Caco-2 (cell line): ENCODE data around the gene SLC9A4. TPM values are rescaled to one million over a fixed set of nuclear protein-coding genes. Genes with fewer than 3 reads are reported as not detected.

Experiments used
- BruUV-seq: library from RNA; stranded (reverse); fragments of 400-500 nt; replicated peaks from 2 replicates; lab custom pipeline; 2021; lab: Mats Ljungman, UMichigan
- CTCF ChIA-PET: fragments of 300-600 bp; sonication (Branson Sonifier 250); formaldehyde crosslinking; loops from one replicate; lab custom pipeline; 2022; ENCODE audit warnings: antibody characterized with exemption; lab: Charles Lee
- POLR2A ChIA-PET: fragments of 300-600 bp; sonication (Branson Sonifier 250); formaldehyde crosslinking; loops from one replicate; lab custom pipeline; 2022; ENCODE audit warnings: antibody characterized with exemption; lab: Charles Lee
- DNase-seq, 2 experiments: peaks; one replicate each; pipeline versions ENCODE4 v3.0.0 to v3.0.0-alpha.2; 2020 to 2022
- H3K27me3 ChIP-seq: replicated peaks from 2 replicates; pipeline ENCODE4 v1.6.0; 2011; ENCODE audit warnings: low read length; ENCODE audit not compliant: control insufficient read depth, insufficient read depth
- H3K36me3 ChIP-seq: 2 replicates; pipeline ENCODE4 v1.5.1; 2011; ENCODE audit warnings: low read length; ENCODE audit not compliant: control insufficient read depth, insufficient read depth
- H3K4me1 ChIP-seq: fragments of 250-450 bp; sonication (Bioruptor Pico); 2 replicates; pipeline ENCODE4 v1.5.1; 2020; ENCODE audit warnings: mild to moderate bottlenecking
- H3K4me3 ChIP-seq: 2 replicates; pipeline ENCODE4 v1.5.1; 2011; ENCODE audit warnings: low read depth, mild to moderate bottlenecking, control low read depth, low read length
- H3K9me3 ChIP-seq: fragments of 250-450 bp; sonication (Bioruptor Pico); 2 replicates; pipeline ENCODE4 v1.5.1; 2020; ENCODE audit warnings: mild to moderate bottlenecking, moderate library complexity
- H3K27ac Mint-ChIP-seq: one replicate; pipeline ENCODE4 v1.8.0; 2022; ENCODE audit warnings: mixed read lengths; ENCODE audit not compliant: unreplicated experiment
- H3K27me3 Mint-ChIP-seq: one replicate; pipeline ENCODE4 v1.8.0; 2022; ENCODE audit warnings: mixed read lengths; ENCODE audit not compliant: insufficient read depth, unreplicated experiment
- H3K36me3 Mint-ChIP-seq: one replicate; pipeline ENCODE4 v1.8.0; 2022; ENCODE audit warnings: mild to moderate bottlenecking, mixed read lengths; ENCODE audit not compliant: insufficient read depth, unreplicated experiment
- H3K4me1 Mint-ChIP-seq: one replicate; pipeline ENCODE4 v1.8.0; 2022; ENCODE audit warnings: low read depth, mixed read lengths; ENCODE audit not compliant: unreplicated experiment
- H3K4me3 Mint-ChIP-seq: one replicate; pipeline ENCODE4 v1.8.0; 2022; ENCODE audit warnings: mild to moderate bottlenecking, moderate library complexity, mixed read lengths; ENCODE audit not compliant: unreplicated experiment
- H3K9me3 Mint-ChIP-seq: one replicate; pipeline ENCODE4 v1.8.0; 2022; ENCODE audit warnings: mixed read lengths; ENCODE audit not compliant: unreplicated experiment
- intact Hi-C: fragments of 100-400 bp; cut with micrococcal nuclease; formaldehyde crosslinking; loops from one replicate; pipeline ENCODE4 v1.10.0; 2022; ENCODE audit not compliant: unreplicated experiment
- total RNA-seq: library from RNA; stranded (reverse); gene quantifications from 2 replicates; pipeline ENCODE4 v1.2.3, GENCODE V29; 2022
- TF ChIP-seq, protein P1 (sequence below), 2 experiments: fragments of 200-600 bp in 1 of 2; IDR thresholded peaks; 1 replicate in 1 of 2; 2 replicates in 1 of 2; pipeline versions ENCODE4 v1.5.1 to v1.8.0; 2011 to 2022; ENCODE audit warnings: antibody characterized with exemption in 1 of 2, control low read depth in 1 of 2, inconsistent platforms in 1 of 2, low read depth in 1 of 2, low read length in 1 of 2, mild to moderate bottlenecking in 1 of 2, moderate library complexity in 1 of 2; ENCODE audit not compliant: insufficient read depth in 1 of 2, severe bottlenecking in 1 of 2, unreplicated experiment in 1 of 2

Gene SLC9A4
- total RNA-seq, 1 experiment from 2014 or later = 1.4 TPM

GRCh38 chr2:102473631-102474030 is 605 bp downstream of the SLC9A4 start:
- H3K36me3 Mint-ChIP-seq = no peaks in the 10 kb centered on the region
- H3K36me3 ChIP-seq = no peaks in the 10 kb centered on the region
- DNase-seq = no peak
- ChIA-PET CTCF (interaction anchor here (0.9 to 2.7 kb wide), 7 partner anchors 10 to 230 kb away, joined by 3 to 28 read pairs (median 3); no protein-coding TSS in a partner anchor), POLR2A (no interaction called here)
- no peak overlapping the region for H3K4me3 ChIP-seq
- H3K4me1 ChIP-seq = peaks cover 17% of the 10 kb centered on the region
- H3K9me3 Mint-ChIP-seq = peaks cover 42% of the 10 kb centered on the region
- no peaks in the 10 kb centered on the region for H3K27me3 ChIP-seq
- peaks cover 4% of the 10 kb centered on the region; the same call in 1 of the 2 replicates for H3K9me3 ChIP-seq
- BruUV-seq = no TSS peak
- no peaks in the 10 kb centered on the region for H3K4me1 Mint-ChIP-seq
- TF ChIP-seq, protein P1, sequence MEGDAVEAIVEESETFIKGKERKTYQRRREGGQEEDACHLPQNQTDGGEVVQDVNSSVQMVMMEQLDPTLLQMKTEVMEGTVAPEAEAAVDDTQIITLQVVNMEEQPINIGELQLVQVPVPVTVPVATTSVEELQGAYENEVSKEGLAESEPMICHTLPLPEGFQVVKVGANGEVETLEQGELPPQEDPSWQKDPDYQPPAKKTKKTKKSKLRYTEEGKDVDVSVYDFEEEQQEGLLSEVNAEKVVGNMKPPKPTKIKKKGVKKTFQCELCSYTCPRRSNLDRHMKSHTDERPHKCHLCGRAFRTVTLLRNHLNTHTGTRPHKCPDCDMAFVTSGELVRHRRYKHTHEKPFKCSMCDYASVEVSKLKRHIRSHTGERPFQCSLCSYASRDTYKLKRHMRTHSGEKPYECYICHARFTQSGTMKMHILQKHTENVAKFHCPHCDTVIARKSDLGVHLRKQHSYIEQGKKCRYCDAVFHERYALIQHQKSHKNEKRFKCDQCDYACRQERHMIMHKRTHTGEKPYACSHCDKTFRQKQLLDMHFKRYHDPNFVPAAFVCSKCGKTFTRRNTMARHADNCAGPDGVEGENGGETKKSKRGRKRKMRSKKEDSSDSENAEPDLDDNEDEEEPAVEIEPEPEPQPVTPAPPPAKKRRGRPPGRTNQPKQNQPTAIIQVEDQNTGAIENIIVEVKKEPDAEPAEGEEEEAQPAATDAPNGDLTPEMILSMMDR (IDR thresholded peaks at IDR 0.05; ENCODE audit: insufficient read depth in 1 of 2, low read depth in 1 of 2, low read length in 1 of 2, severe bottlenecking in 1 of 2, unreplicated experiment in 1 of 2) = no peak
- no peak overlapping the region for H3K4me3 Mint-ChIP-seq
- intact Hi-C loops = loop anchor here (1.0 kb wide), 5 partner anchors 47 to 230 kb away; no protein-coding TSS in a partner anchor
- no peaks in the 10 kb centered on the region for H3K27me3 Mint-ChIP-seq
- no peak overlapping the region for H3K27ac Mint-ChIP-seq

GRCh38 chr2:102474785-102475184 is 1.8 kb downstream of the SLC9A4 start:
- Mint-ChIP-seq H3K27ac (no peak overlapping the region), H3K36me3 (no peaks in the 10 kb centered on the region), H3K4me1 (no peaks in the 10 kb centered on the region), H3K27me3 (no peaks in the 10 kb centered on the region), H3K4me3 (no peak overlapping the region), H3K9me3 (peaks cover 36% of the 10 kb centered on the region)
- intact Hi-C loops = no loop called here
- peaks cover 17% of the 10 kb centered on the region for H3K4me1 ChIP-seq
- no peak overlapping the region for H3K4me3 ChIP-seq
- no peaks in the 10 kb centered on the region for H3K27me3 ChIP-seq
- ChIA-PET CTCF (interaction anchor here (0.9 to 1.1 kb wide), 2 partner anchors 141 to 229 kb away, joined by 3 read pairs; no protein-coding TSS in a partner anchor), POLR2A (no interaction called here)
- H3K36me3 ChIP-seq = no peaks in the 10 kb centered on the region
- no TSS peak for BruUV-seq
- TF ChIP-seq, protein P1 (IDR thresholded peaks at IDR 0.05; ENCODE audit: insufficient read depth in 1 of 2, low read depth in 1 of 2, low read length in 1 of 2, severe bottlenecking in 1 of 2, unreplicated experiment in 1 of 2) = no peak
- H3K9me3 ChIP-seq = no peaks in the 10 kb centered on the region
- DNase-seq = no peak

DNA sequence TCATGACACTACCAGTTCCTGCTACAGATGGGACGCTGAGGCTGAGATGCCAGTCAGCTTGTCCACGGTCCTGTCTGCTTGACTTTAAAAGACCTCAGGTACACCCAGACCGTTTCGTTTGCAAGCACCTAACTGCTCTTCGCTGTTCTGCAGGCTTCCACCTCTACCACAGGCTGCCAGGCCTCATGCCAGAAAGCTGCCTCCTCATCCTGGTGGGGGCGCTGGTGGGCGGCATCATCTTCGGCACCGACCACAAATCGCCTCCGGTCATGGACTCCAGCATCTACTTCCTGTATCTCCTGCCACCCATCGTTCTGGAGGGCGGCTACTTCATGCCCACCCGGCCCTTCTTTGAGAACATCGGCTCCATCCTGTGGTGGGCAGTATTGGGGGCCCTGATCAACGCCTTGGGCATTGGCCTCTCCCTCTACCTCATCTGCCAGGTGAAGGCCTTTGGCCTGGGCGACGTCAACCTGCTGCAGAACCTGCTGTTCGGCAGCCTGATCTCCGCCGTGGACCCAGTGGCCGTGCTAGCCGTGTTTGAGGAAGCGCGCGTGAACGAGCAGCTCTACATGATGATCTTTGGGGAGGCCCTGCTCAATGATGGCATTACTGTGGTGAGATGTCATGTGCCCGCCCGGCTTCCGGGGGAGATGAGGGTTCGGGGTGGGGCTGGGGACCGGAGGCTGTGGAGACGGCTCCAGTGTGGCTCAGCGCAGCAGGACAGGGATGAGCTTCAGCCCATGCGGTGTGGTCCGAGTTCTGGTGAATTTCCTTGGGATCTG is 5.9 kb downstream of the SLC9A4 start:
- Mint-ChIP-seq H3K9me3 (peaks cover 24% of the 10 kb centered on the region), H3K27ac (no peak overlapping the region), H3K4me1 (no peaks in the 10 kb centered on the region), H3K36me3 (no peaks in the 10 kb centered on the region), H3K4me3 (no peak overlapping the region), H3K27me3 (no peaks in the 10 kb centered on the region)
- TF ChIP-seq, protein P1 (IDR thresholded peaks at IDR 0.05; ENCODE audit: insufficient read depth in 1 of 2, low read depth in 1 of 2, low read length in 1 of 2, severe bottlenecking in 1 of 2, unreplicated experiment in 1 of 2) = no peak
- Histone ChIP-seq H3K9me3 (no peaks in the 10 kb centered on the region), H3K4me1 (peaks cover 1% of the 10 kb centered on the region; the same call in 1 of the 2 replicates), H3K4me3 (no peak overlapping the region), H3K36me3 (no peaks in the 10 kb centered on the region), H3K27me3 (no peaks in the 10 kb centered on the region)
- intact Hi-C loops = no loop called here
- no peak for DNase-seq
- CTCF ChIA-PET = no interaction called here
- POLR2A ChIA-PET = no interaction called here
- no TSS peak for BruUV-seq
